WTC11 (cell line): ENCODE data around the gene RHBDL1. TPM values are rescaled to one million over a fixed set of nuclear protein-coding genes. Genes with fewer than 3 reads are reported as not detected.

Source experiments
- ATAC-seq: fragments of 200-7000 bp; cut with Tn5 transposase; 2 replicates; pipeline ENCODE4 v1.10.0; 2021; ENCODE audit warnings: mild to moderate bottlenecking, moderate library complexity
- CTCF ChIA-PET: fragments of 300-600 bp; sonication (Branson Sonifier 250); formaldehyde crosslinking; loops from one replicate; lab custom pipeline; 2021; ENCODE audit warnings: antibody characterized with exemption; lab: Charles Lee
- POLR2A ChIA-PET: fragments of 350-600 bp; sonication (Branson Sonifier 250); formaldehyde crosslinking; loops from one replicate; lab custom pipeline; 2021; ENCODE audit warnings: antibody characterized with exemption; lab: Charles Lee
- DNase-seq: peaks from one replicate; pipeline ENCODE4 v3.0.0; 2021; ENCODE audit warnings: low spot score
- H3K27ac Mint-ChIP-seq: 2 replicates; pipeline ENCODE4 v1.8.0; 2021; ENCODE audit warnings: mixed read lengths
- H3K27me3 Mint-ChIP-seq: 2 replicates; pipeline ENCODE4 v1.8.0; 2021; ENCODE audit warnings: low read depth, mild to moderate bottlenecking, moderate library complexity, mixed read lengths
- H3K36me3 Mint-ChIP-seq: 2 replicates; pipeline ENCODE4 v1.8.0; 2021; ENCODE audit warnings: mixed read lengths
- H3K4me1 Mint-ChIP-seq: 2 replicates; pipeline ENCODE4 v1.8.0; 2022; ENCODE audit warnings: mixed read lengths
- H3K4me3 Mint-ChIP-seq: 2 replicates; pipeline ENCODE4 v1.8.0; 2021; ENCODE audit warnings: mild to moderate bottlenecking, moderate library complexity, mixed read lengths
- H3K9me3 Mint-ChIP-seq: 2 replicates; pipeline ENCODE4 v1.8.0; 2021; ENCODE audit warnings: mixed read lengths
- ATF3 ChIP-seq: sonication (generic); formaldehyde crosslinking; conservative IDR thresholded peaks from 2 replicates; pipeline ENCODE4 v1.8.1; 2022; ENCODE audit warnings: mild to moderate bottlenecking, missing genetic modification reagents
- E2F1 ChIP-seq: sonication (generic); formaldehyde crosslinking; IDR thresholded peaks from 2 replicates; pipeline ENCODE4 v1.8.0; 2022; ENCODE audit warnings: mild to moderate bottlenecking, missing genetic modification reagents
- ESRRA ChIP-seq: sonication (generic); formaldehyde crosslinking; IDR thresholded peaks from 2 replicates; pipeline ENCODE4 v1.8.1; 2022; ENCODE audit warnings: mild to moderate bottlenecking, missing genetic modification reagents, borderline replicate concordance
- ETV6 ChIP-seq: sonication (generic); formaldehyde crosslinking; IDR thresholded peaks from 2 replicates; pipeline ENCODE4 v1.8.1; 2022; ENCODE audit warnings: mild to moderate bottlenecking, missing genetic modification reagents
- FOXK1 ChIP-seq: sonication (generic); formaldehyde crosslinking; IDR thresholded peaks from 2 replicates; pipeline ENCODE4 v1.8.0; 2022; ENCODE audit warnings: mild to moderate bottlenecking, moderate library complexity, missing genetic modification reagents
- IRF2 ChIP-seq: sonication (generic); formaldehyde crosslinking; IDR thresholded peaks from 2 replicates; pipeline ENCODE4 v1.8.0; 2022; ENCODE audit warnings: low read depth, missing genetic modification reagents, borderline replicate concordance
- JAZF1 ChIP-seq: fragments of 250-450 bp; sonication (Bioruptor Pico); IDR thresholded peaks from 2 replicates; pipeline ENCODE4 v1.9.0; 2021; ENCODE audit warnings: moderate library complexity, mild to moderate bottlenecking, inconsistent platforms
- NR2C2 ChIP-seq: sonication (generic); formaldehyde crosslinking; IDR thresholded peaks from 2 replicates; pipeline ENCODE4 v1.8.0; 2022; ENCODE audit warnings: mild to moderate bottlenecking, missing genetic modification reagents
- PRDM15 ChIP-seq: sonication (generic); formaldehyde crosslinking; IDR thresholded peaks from 2 replicates; pipeline ENCODE4 v1.8.0; 2022; ENCODE audit warnings: missing genetic modification reagents
- STAT6 ChIP-seq: sonication (generic); formaldehyde crosslinking; conservative IDR thresholded peaks from 2 replicates; pipeline ENCODE4 v1.8.1; 2023; ENCODE audit warnings: mild to moderate bottlenecking, low read depth, missing genetic modification reagents, moderate library complexity
- ZBTB21 ChIP-seq: sonication (generic); formaldehyde crosslinking; IDR thresholded peaks from 2 replicates; pipeline ENCODE4 v1.8.1; 2023; ENCODE audit warnings: mild to moderate bottlenecking, missing genetic modification reagents, borderline replicate concordance
- ZNF138 ChIP-seq: sonication (generic); formaldehyde crosslinking; conservative IDR thresholded peaks from 2 replicates; pipeline ENCODE4 v1.8.1; 2022; ENCODE audit warnings: mild to moderate bottlenecking, moderate library complexity, missing genetic modification reagents
- ZNF232 ChIP-seq: sonication (generic); formaldehyde crosslinking; IDR thresholded peaks from 2 replicates; pipeline ENCODE4 v1.8.0; 2022; ENCODE audit warnings: mild to moderate bottlenecking, missing genetic modification reagents
- ZSCAN18 ChIP-seq: fragments of 250-450 bp; sonication (Bioruptor Pico); IDR thresholded peaks from 2 replicates; pipeline ENCODE4 v2.1.2; 2022; ENCODE audit warnings: mild to moderate bottlenecking, moderate library complexity
- total RNA-seq: library from RNA; stranded (reverse); gene quantifications from 3 replicates; pipeline ENCODE4 v1.2.3, GENCODE V29; 2021
- TF ChIP-seq, protein P1 (sequence below): fragments of 250-450 bp; sonication (Bioruptor Pico); IDR thresholded peaks from 2 replicates; pipeline ENCODE4 v1.9.0; 2021; ENCODE audit warnings: mild to moderate bottlenecking, borderline replicate concordance
- TF ChIP-seq, protein P2 (sequence below): sonication (generic); formaldehyde crosslinking; IDR thresholded peaks from 2 replicates; pipeline ENCODE4 v1.8.1; 2022; ENCODE audit warnings: mild to moderate bottlenecking, missing genetic modification reagents, moderate library complexity, borderline replicate concordance
- TF ChIP-seq, protein P3 (sequence below): sonication (generic); formaldehyde crosslinking; IDR thresholded peaks from 2 replicates; pipeline ENCODE4 v1.8.1; 2022; ENCODE audit warnings: missing genetic modification reagents, borderline replicate concordance

The RHBDL1 gene
- total RNA-seq, 1 experiment from 2014 or later = 8.2 TPM

GRCh38 chr16:636206-637080 lies 39.0 kb upstream of the RHBDL1 start, which contains the start of gene METTL26:
METTL26 (minus strand) TSS chr16:636305; CDS start chr16:636290, 15 bp downstream.
- ATAC-seq (peak; percentile 73), DNase-seq (peak; percentile 94)
- POLR2A ChIA-PET = interaction anchor here (0.5 to 1.5 kb wide), 4 partner anchors 12 to 345 kb away, joined by 3 to 7 read pairs (median 3); partner anchors contain the start of genes SOX8 and WDR90
- Mint-ChIP-seq H3K4me1 (peaks cover 19% of the 10 kb centered on the region), H3K27me3 (peaks cover 4% of the 10 kb centered on the region; the same call in 1 of the 2 replicates), H3K36me3 (no peaks in the 10 kb centered on the region), H3K4me3 (peak within 1 kb of the TSS; percentile 97), H3K9me3 (no peaks in the 10 kb centered on the region), H3K27ac (peak within 1 kb of the TSS; percentile 99)
- CTCF ChIA-PET = interaction anchor here (0.5 to 4.0 kb wide), 12 partner anchors 11 to 421 kb away, joined by 3 to 37 read pairs (median 6); partner anchors contain the start of genes CAPN15, RHBDL1 and WDR90
- TF ChIP-seq STAT6 (CRISPR knock-in tag) = no peak
- TF ChIP-seq ZNF232 (CRISPR knock-in tag) = no peak
- TF ChIP-seq ZBTB21 = no peak
- no peak for TF ChIP-seq ZSCAN18
- TF ChIP-seq PRDM15 (CRISPR knock-in tag) = peak; percentile 1; the same call in 1 of the 2 replicates
- TF ChIP-seq NR2C2 (CRISPR knock-in tag) = peak; percentile 54; the same call in 1 of the 2 replicates
- TF ChIP-seq ESRRA (CRISPR knock-in tag) = no peak
- peak; percentile 75 for TF ChIP-seq ETV6
- TF ChIP-seq ATF3 (CRISPR knock-in tag) = no peak
- TF ChIP-seq, protein P1, sequence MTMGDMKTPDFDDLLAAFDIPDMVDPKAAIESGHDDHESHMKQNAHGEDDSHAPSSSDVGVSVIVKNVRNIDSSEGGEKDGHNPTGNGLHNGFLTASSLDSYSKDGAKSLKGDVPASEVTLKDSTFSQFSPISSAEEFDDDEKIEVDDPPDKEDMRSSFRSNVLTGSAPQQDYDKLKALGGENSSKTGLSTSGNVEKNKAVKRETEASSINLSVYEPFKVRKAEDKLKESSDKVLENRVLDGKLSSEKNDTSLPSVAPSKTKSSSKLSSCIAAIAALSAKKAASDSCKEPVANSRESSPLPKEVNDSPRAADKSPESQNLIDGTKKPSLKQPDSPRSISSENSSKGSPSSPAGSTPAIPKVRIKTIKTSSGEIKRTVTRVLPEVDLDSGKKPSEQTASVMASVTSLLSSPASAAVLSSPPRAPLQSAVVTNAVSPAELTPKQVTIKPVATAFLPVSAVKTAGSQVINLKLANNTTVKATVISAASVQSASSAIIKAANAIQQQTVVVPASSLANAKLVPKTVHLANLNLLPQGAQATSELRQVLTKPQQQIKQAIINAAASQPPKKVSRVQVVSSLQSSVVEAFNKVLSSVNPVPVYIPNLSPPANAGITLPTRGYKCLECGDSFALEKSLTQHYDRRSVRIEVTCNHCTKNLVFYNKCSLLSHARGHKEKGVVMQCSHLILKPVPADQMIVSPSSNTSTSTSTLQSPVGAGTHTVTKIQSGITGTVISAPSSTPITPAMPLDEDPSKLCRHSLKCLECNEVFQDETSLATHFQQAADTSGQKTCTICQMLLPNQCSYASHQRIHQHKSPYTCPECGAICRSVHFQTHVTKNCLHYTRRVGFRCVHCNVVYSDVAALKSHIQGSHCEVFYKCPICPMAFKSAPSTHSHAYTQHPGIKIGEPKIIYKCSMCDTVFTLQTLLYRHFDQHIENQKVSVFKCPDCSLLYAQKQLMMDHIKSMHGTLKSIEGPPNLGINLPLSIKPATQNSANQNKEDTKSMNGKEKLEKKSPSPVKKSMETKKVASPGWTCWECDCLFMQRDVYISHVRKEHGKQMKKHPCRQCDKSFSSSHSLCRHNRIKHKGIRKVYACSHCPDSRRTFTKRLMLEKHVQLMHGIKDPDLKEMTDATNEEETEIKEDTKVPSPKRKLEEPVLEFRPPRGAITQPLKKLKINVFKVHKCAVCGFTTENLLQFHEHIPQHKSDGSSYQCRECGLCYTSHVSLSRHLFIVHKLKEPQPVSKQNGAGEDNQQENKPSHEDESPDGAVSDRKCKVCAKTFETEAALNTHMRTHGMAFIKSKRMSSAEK (CRISPR knock-in tag) = no peak
- no peak for TF ChIP-seq ZNF138
- TF ChIP-seq, protein P2, sequence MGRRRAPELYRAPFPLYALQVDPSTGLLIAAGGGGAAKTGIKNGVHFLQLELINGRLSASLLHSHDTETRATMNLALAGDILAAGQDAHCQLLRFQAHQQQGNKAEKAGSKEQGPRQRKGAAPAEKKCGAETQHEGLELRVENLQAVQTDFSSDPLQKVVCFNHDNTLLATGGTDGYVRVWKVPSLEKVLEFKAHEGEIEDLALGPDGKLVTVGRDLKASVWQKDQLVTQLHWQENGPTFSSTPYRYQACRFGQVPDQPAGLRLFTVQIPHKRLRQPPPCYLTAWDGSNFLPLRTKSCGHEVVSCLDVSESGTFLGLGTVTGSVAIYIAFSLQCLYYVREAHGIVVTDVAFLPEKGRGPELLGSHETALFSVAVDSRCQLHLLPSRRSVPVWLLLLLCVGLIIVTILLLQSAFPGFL (CRISPR knock-in tag) = no peak
- TF ChIP-seq JAZF1 (CRISPR knock-in tag) = no peak
- peak; percentile 93 for TF ChIP-seq FOXK1
- TF ChIP-seq, protein P3, sequence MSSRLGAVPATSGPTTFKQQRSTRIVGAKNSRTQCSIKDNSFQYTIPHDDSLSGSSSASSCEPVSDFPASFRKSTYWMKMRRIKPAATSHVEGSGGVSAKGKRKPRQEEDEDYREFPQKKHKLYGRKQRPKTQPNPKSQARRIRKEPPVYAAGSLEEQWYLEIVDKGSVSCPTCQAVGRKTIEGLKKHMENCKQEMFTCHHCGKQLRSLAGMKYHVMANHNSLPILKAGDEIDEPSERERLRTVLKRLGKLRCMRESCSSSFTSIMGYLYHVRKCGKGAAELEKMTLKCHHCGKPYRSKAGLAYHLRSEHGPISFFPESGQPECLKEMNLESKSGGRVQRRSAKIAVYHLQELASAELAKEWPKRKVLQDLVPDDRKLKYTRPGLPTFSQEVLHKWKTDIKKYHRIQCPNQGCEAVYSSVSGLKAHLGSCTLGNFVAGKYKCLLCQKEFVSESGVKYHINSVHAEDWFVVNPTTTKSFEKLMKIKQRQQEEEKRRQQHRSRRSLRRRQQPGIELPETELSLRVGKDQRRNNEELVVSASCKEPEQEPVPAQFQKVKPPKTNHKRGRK = no peak
- TF ChIP-seq E2F1 (CRISPR knock-in tag) = no peak
- TF ChIP-seq IRF2 (CRISPR knock-in tag) = no peak
